Erythroblast (primary cell): Measurements from ENCODE around the gene IMMP1L.

Experiments used
- GATA1 ChIP-seq: IDR thresholded peaks from 2 replicates; pipeline ENCODE4 v1.6.1; 2011; ENCODE audit warnings: low read depth, mild to moderate bottlenecking, control low read depth, low read length, moderate library complexity
- POLR2A ChIP-seq: IDR thresholded peaks from 2 replicates; pipeline ENCODE4 v1.6.1; 2011; ENCODE audit warnings: mild to moderate bottlenecking, low read length

- TF ChIP-seq POLR2A, result no peak
- TF ChIP-seq GATA1, result no peak
These were observed 12.2 kb upstream of the IMMP1L start for GRCh38 chr11:31521497-31522150.
